ENCODE results near the gene TBC1D22A. TPM values are rescaled to one million over a fixed set of nuclear protein-coding genes. Genes with fewer than 3 reads are reported as not detected.
A peak's percentile ranks its signal among the peaks of the same experiment; 100 is the strongest.

Gene TBC1D22A
- total and polyA plus RNA-seq, 9 of the 15 experiments (the other 6 are each of a cell fraction or from before 2014, with no cell fraction given): 0.20 to 11.5 (median 5.2) TPM

GRCh38 chr22:46809153-46809885 lies 46.9 kb downstream of the TBC1D22A start:
- TF ChIP-seq IRF2 (CRISPR knock-in tag; IDR thresholded peaks at IDR 0.05): no peak
- no peak for TF ChIP-seq ZC3H11A (IDR thresholded peaks at IDR 0.05; ENCODE audit: low read depth, low read length)
- TF ChIP-seq ZNF316 (IDR thresholded peaks at IDR 0.05): peak; percentile 17; the same call in 1 of the 2 replicates
- no peak for TF ChIP-seq CXXC5 (CRISPR knock-in tag; IDR thresholded peaks at IDR 0.05)
- TF ChIP-seq MLLT1 (IDR thresholded peaks at IDR 0.05): no peak
- no peak for TF ChIP-seq FOXA1 (IDR thresholded peaks at IDR 0.05; ENCODE audit: borderline replicate concordance)
- Histone ChIP-seq H3K79me2 (ENCODE audit: control insufficient read depth, insufficient read depth, low read length) (no peaks in the 10 kb centered on the region; the same call in 2 of the 3 replicates), H3K9me3 (replicated peaks; ENCODE audit: control insufficient read depth, insufficient read depth, low read depth, low read length) (no peaks in the 10 kb centered on the region), H3K9ac (ENCODE audit: insufficient read depth in 1 of 2, low read depth in 2 of 2, low read length in 2 of 2) (no peak overlapping the region), H4K20me1 (replicated peaks; ENCODE audit: control insufficient read depth, insufficient read depth, low read length) (peaks cover 4% of the 10 kb centered on the region; the same call in 1 of the 2 replicates), H3K36me3 (ENCODE audit: control insufficient read depth, insufficient read depth, low read length) (no peaks in the 10 kb centered on the region), H3K27ac (ENCODE audit: extremely low read depth, low read depth, low read length) (no peak overlapping the region), H3K9me1 (ENCODE audit: control insufficient read depth, insufficient read depth, low read length) (no peaks in the 10 kb centered on the region), H3K4me2 (ENCODE audit: insufficient read depth, low read length) (no peak overlapping the region), H3K4me3 (no peak overlapping the region), H3K4me1 (replicated peaks in 1 of 2; ENCODE audit: control insufficient read depth in 2 of 2, insufficient read depth in 2 of 2, low read length in 2 of 2) (no peaks in the 10 kb centered on the region; a peak in 1 of 5 replicates), H2AFZ (ENCODE audit: low read depth, low read length) (no peak overlapping the region), H3K27me3 (ENCODE audit: control insufficient read depth in 2 of 2, insufficient read depth in 2 of 2, low read length in 2 of 2) (no peaks in the 10 kb centered on the region)
- intact Hi-C loops (cut with micrococcal nuclease) (no loop called here), in situ Hi-C loops (cut with MboI) (no loop called here)
- WGBS (ENCODE audit: insufficient coverage, low coverage, missing lambda C conversion rate): 82% methylated on average over 14 of the region's 17 CpGs
- POLR2A ChIA-PET: no interaction called here
- BruUV-seq (replicated peaks): no TSS peak
- DNase-seq (ENCODE audit: extremely low read depth in 1 of 4, low spot score in 3 of 4): no peak
- FAIRE-seq: no peak
- CTCF ChIA-PET (ENCODE audit: low intra/inter-chr PET ratio): no interaction called here
- ATAC-seq: no peak

Measured in K562 (cell line).